Panc1 (cell line): Measurements from ENCODE around the gene PPP2R2B. TPM values are rescaled to one million over a fixed set of nuclear protein-coding genes. Genes with fewer than 3 reads are reported as not detected.

ENCODE experiments used
- ATAC-seq: fragments of 200-7000 bp; cut with Tn5 transposase; 2 replicates; pipeline ENCODE4 v1.9.1; 2020; ENCODE audit warnings: mild to moderate bottlenecking, moderate library complexity
- BruUV-seq: library from RNA; stranded (reverse); fragments of 400-500 nt; replicated peaks from 2 replicates; lab custom pipeline; 2021; lab: Mats Ljungman, UMichigan
- CTCF ChIA-PET: fragments of 300-600 bp; sonication (Branson Sonifier 250); formaldehyde crosslinking; loops from one replicate; lab custom pipeline; 2022; ENCODE audit warnings: antibody characterized with exemption; lab: Charles Lee
- POLR2A ChIA-PET: fragments of 300-600 bp; sonication (Branson Sonifier 250); formaldehyde crosslinking; loops from one replicate; lab custom pipeline; 2022; ENCODE audit warnings: antibody characterized with exemption; lab: Charles Lee
- DNase-seq: peaks from one replicate; pipeline ENCODE4 v3.0.0-alpha.2; 2010; ENCODE audit warnings: low read depth, low spot score
- H3K27ac ChIP-seq: 2 replicates; pipeline ENCODE4 v1.5.1; 2011; ENCODE audit warnings: mild to moderate bottlenecking, low read length, inconsistent platforms
- H3K27me3 ChIP-seq: fragments of 200-500 bp; sonication (Bioruptor generic); 2 replicates; pipeline ENCODE4 v1.6.0; 2014; ENCODE audit warnings: low read length, inconsistent platforms; ENCODE audit not compliant: control insufficient read depth, insufficient read depth
- H3K36me3 ChIP-seq: fragments of 200-500 bp; sonication (Bioruptor generic); 2 replicates; pipeline ENCODE4 v1.5.1; 2014; ENCODE audit warnings: inconsistent platforms, mild to moderate bottlenecking, low read length, moderate library complexity; ENCODE audit not compliant: control insufficient read depth, insufficient read depth
- H3K4me1 ChIP-seq: 2 replicates; pipeline ENCODE4 v1.5.1; 2011; ENCODE audit warnings: inconsistent platforms, mild to moderate bottlenecking, low read length, moderate library complexity; ENCODE audit not compliant: control insufficient read depth, insufficient read depth
- H3K4me3 ChIP-seq, 2 experiments: 2 replicates each; pipeline ENCODE4 v1.5.1; 2011 to 2012; ENCODE audit warnings: low read depth in 2 of 2, low read length in 2 of 2, mild to moderate bottlenecking in 2 of 2, inconsistent platforms in 1 of 2, moderate library complexity in 1 of 2
- H3K9me3 ChIP-seq: fragments of 200-500 bp; sonication (Bioruptor generic); 2 replicates; pipeline ENCODE4 v1.5.1; 2014; ENCODE audit warnings: low read depth, mild to moderate bottlenecking, inconsistent platforms, low read length, moderate library complexity; ENCODE audit not compliant: control insufficient read depth, insufficient read depth
- POLR2AphosphoS5 ChIP-seq: IDR thresholded peaks from 2 replicates; pipeline ENCODE4 v1.6.1; 2012; ENCODE audit warnings: mild to moderate bottlenecking, low read depth, low read length, moderate library complexity
- REST ChIP-seq, 2 experiments: IDR thresholded peaks; 2 replicates each; pipeline ENCODE4 v1.6.1; 2011 to 2012; ENCODE audit warnings: low read depth in 2 of 2, control low read depth in 1 of 2, low read length in 1 of 2, mild to moderate bottlenecking in 1 of 2, moderate library complexity in 1 of 2; ENCODE audit not compliant: insufficient read depth in 1 of 2
- SIN3A ChIP-seq: IDR thresholded peaks from 2 replicates; pipeline ENCODE4 v1.6.1; 2012; ENCODE audit warnings: low read depth, mild to moderate bottlenecking, low read length, moderate library complexity, borderline replicate concordance; ENCODE audit not compliant: insufficient read depth
- TCF7L2 ChIP-seq: IDR thresholded peaks from 2 replicates; pipeline ENCODE4 v1.6.1; 2011; ENCODE audit warnings: mild to moderate bottlenecking, low read depth, low read length, inconsistent platforms
- in situ Hi-C: cut with HindIII; loops from 2 replicates; pipeline ENCODE4 v1.10.0; 2016; ENCODE audit warnings: low sequenced_read_pairs, low pct_unique_long_range_greater_than_20kb
- intact Hi-C: fragments of 100-400 bp; cut with micrococcal nuclease; formaldehyde crosslinking; loops from one replicate; pipeline ENCODE4 v1.10.0; 2022; ENCODE audit not compliant: unreplicated experiment
- total RNA-seq: library from RNA; stranded (reverse); gene quantifications from one replicate; pipeline ENCODE4 v1.2.1, GENCODE V29; 2021; ENCODE audit not compliant: unreplicated experiment
- TF ChIP-seq, protein P1 (sequence below): fragments of 450-650 bp; IDR thresholded peaks from 2 replicates; pipeline ENCODE4 v1.5.1; 2017; ENCODE audit warnings: mild to moderate bottlenecking

PPP2R2B gene
- total RNA-seq, 1 experiment from 2014 or later: 8.8 TPM

DNA sequence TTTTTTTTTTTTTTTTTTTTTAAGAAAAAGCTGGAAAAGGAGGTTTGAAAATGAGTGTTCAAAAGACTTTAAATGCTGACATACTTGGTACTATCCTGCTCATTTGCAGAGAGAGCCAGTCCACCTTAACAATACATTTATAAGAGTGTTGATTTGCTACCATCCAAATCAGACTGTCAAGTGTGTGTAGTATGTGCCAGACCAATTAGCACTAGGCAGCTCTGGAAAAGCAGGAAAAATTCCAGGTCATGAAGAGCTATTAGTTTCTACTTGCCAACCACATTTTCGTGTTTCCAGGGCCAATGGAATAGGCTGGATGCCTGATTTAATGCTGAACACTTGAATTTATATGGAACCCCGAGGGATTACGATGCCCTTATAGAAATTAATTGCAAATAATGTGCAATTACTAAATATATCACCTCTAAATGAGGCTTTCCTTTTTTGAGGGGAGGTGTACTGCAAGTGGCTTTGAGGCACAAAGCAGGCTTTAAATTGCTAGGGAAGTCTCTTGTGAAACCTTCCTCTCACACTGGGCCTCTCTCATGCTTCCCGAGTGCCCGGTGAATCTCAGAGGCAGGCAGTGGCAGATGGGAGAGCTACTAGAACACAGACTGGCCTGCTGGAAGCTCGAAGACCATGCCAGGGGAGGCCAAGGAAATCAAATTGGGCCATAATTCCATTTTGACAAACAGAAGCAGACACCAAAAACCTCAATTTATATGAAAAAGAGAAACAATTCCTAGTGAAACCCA, 178.7 kb downstream of the PPP2R2B start:
- Histone ChIP-seq H3K4me1 (no peaks in the 10 kb centered on the region), H3K9me3 (no peaks in the 10 kb centered on the region), H3K27me3 (no peaks in the 10 kb centered on the region), H3K36me3 (no peaks in the 10 kb centered on the region), H3K4me3 (no peak overlapping the region), H3K27ac (no peak overlapping the region)
- ATAC-seq: no peak
- TF ChIP-seq POLR2AphosphoS5: no peak
- TF ChIP-seq SIN3A: no peak
- TF ChIP-seq TCF7L2: no peak
- no peak for TF ChIP-seq REST (IDR thresholded peaks at IDR 0.05; ENCODE audit: insufficient read depth in 1 of 2, low read depth in 2 of 2, low read length in 1 of 2)
- TF ChIP-seq, protein P1, sequence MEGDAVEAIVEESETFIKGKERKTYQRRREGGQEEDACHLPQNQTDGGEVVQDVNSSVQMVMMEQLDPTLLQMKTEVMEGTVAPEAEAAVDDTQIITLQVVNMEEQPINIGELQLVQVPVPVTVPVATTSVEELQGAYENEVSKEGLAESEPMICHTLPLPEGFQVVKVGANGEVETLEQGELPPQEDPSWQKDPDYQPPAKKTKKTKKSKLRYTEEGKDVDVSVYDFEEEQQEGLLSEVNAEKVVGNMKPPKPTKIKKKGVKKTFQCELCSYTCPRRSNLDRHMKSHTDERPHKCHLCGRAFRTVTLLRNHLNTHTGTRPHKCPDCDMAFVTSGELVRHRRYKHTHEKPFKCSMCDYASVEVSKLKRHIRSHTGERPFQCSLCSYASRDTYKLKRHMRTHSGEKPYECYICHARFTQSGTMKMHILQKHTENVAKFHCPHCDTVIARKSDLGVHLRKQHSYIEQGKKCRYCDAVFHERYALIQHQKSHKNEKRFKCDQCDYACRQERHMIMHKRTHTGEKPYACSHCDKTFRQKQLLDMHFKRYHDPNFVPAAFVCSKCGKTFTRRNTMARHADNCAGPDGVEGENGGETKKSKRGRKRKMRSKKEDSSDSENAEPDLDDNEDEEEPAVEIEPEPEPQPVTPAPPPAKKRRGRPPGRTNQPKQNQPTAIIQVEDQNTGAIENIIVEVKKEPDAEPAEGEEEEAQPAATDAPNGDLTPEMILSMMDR: no peak
- POLR2A ChIA-PET: interaction anchor here (0.6 kb wide), 1 partner anchor 149 kb away, joined by 7 read pairs; no protein-coding TSS in a partner anchor
- intact Hi-C loops: no loop called here
- CTCF ChIA-PET: interaction anchor here (0.7 kb wide), 1 partner anchor 134 kb away, joined by 6 read pairs; no protein-coding TSS in a partner anchor
- no peak for DNase-seq
- no TSS peak for BruUV-seq
- in situ Hi-C loops: no loop called here

- no peak for DNase-seq
- Histone ChIP-seq H3K9me3 (no peaks in the 10 kb centered on the region), H3K36me3 (no peaks in the 10 kb centered on the region), H3K4me1 (no peaks in the 10 kb centered on the region), H3K27me3 (no peaks in the 10 kb centered on the region), H3K4me3 (no peak overlapping the region), H3K27ac (no peak overlapping the region)
- no TSS peak for BruUV-seq
- in situ Hi-C loops: no loop called here
- ATAC-seq: no peak
- ChIA-PET CTCF (interaction anchor here (0.7 kb wide), 1 partner anchor 134 kb away, joined by 6 read pairs; no protein-coding TSS in a partner anchor), POLR2A (no interaction called here)
- intact Hi-C loops: no loop called here
- TF ChIP-seq TCF7L2 (no peak), REST (IDR thresholded peaks at IDR 0.05; ENCODE audit: insufficient read depth in 1 of 2, low read depth in 2 of 2, low read length in 1 of 2) (no peak), POLR2AphosphoS5 (no peak), SIN3A (no peak)
- TF ChIP-seq, protein P1: no peak
These were observed 179.4 kb downstream of the PPP2R2B start for GRCh38 chr5:146699138-146699537.
